ENCODE data around the gene REC114.
"Not testable (repeated sequence)": the region's sequence is repeated elsewhere in the genome, so short reads cannot be mapped to it uniquely, and the experiment has no call there.

REC114 gene

GRCh38 chr15:73449980-73450379, 7.0 kb downstream of the REC114 start:
- H3K27ac ChIP-seq (ENCODE audit: insufficient read depth, low read length, poor library complexity, severe bottlenecking); H3K4me3 ChIP-seq (ENCODE audit: insufficient read depth, low read depth, low read length, poor library complexity, severe bottlenecking); H3K36me3 ChIP-seq (ENCODE audit: control insufficient read depth, insufficient read depth, low read length); H3K4me1 ChIP-seq (ENCODE audit: control insufficient read depth, insufficient read depth, low read length, poor library complexity, severe bottlenecking); H3K27me3 ChIP-seq (replicated peaks; ENCODE audit: control insufficient read depth, insufficient read depth, low read length, poor library complexity, severe bottlenecking); H3K9me3 ChIP-seq (ENCODE audit: control insufficient read depth, low read length); DNase-seq: not testable (repeated sequence)

GRCh38 chr15:73454096-73454495, 11.1 kb downstream of the REC114 start:
- Histone ChIP-seq H3K27ac (ENCODE audit: insufficient read depth, low read length, poor library complexity, severe bottlenecking) (no peak overlapping the region), H3K36me3 (ENCODE audit: control insufficient read depth, insufficient read depth, low read length) (no peaks in the 10 kb centered on the region), H3K4me1 (ENCODE audit: control insufficient read depth, insufficient read depth, low read length, poor library complexity, severe bottlenecking) (no peaks in the 10 kb centered on the region), H3K9me3 (ENCODE audit: control insufficient read depth, low read length) (no peaks in the 10 kb centered on the region), H3K27me3 (replicated peaks; ENCODE audit: control insufficient read depth, insufficient read depth, low read length, poor library complexity, severe bottlenecking) (no peaks in the 10 kb centered on the region), H3K4me3 (ENCODE audit: insufficient read depth, low read depth, low read length, poor library complexity, severe bottlenecking) (no peak overlapping the region)
- DNase-seq: no peak

GRCh38 chr15:73455876-73456275, 12.9 kb downstream of the REC114 start:
- Histone ChIP-seq H3K36me3 (ENCODE audit: control insufficient read depth, insufficient read depth, low read length) (no peaks in the 10 kb centered on the region), H3K4me1 (ENCODE audit: control insufficient read depth, insufficient read depth, low read length, poor library complexity, severe bottlenecking) (no peaks in the 10 kb centered on the region), H3K27me3 (replicated peaks; ENCODE audit: control insufficient read depth, insufficient read depth, low read length, poor library complexity, severe bottlenecking) (no peaks in the 10 kb centered on the region), H3K27ac (ENCODE audit: insufficient read depth, low read length, poor library complexity, severe bottlenecking) (no peak overlapping the region), H3K4me3 (ENCODE audit: insufficient read depth, low read depth, low read length, poor library complexity, severe bottlenecking) (no peak overlapping the region), H3K9me3 (ENCODE audit: control insufficient read depth, low read length) (no peaks in the 10 kb centered on the region)
- no peak for DNase-seq

GRCh38 chr15:73457334-73457733, 14.4 kb downstream of the REC114 start:
- DNase-seq: no peak
- Histone ChIP-seq H3K9me3 (ENCODE audit: control insufficient read depth, low read length) (no peaks in the 10 kb centered on the region), H3K4me1 (ENCODE audit: control insufficient read depth, insufficient read depth, low read length, poor library complexity, severe bottlenecking) (no peaks in the 10 kb centered on the region), H3K27me3 (replicated peaks; ENCODE audit: control insufficient read depth, insufficient read depth, low read length, poor library complexity, severe bottlenecking) (no peaks in the 10 kb centered on the region), H3K4me3 (ENCODE audit: insufficient read depth, low read depth, low read length, poor library complexity, severe bottlenecking) (no peak overlapping the region), H3K27ac (ENCODE audit: insufficient read depth, low read length, poor library complexity, severe bottlenecking) (no peak overlapping the region), H3K36me3 (ENCODE audit: control insufficient read depth, insufficient read depth, low read length) (no peaks in the 10 kb centered on the region)

GRCh38 chr15:73460662-73461061, 17.7 kb downstream of the REC114 start:
- H3K36me3 ChIP-seq (ENCODE audit: control insufficient read depth, insufficient read depth, low read length): no peaks in the 10 kb centered on the region
- H3K4me3 ChIP-seq (ENCODE audit: insufficient read depth, low read depth, low read length, poor library complexity, severe bottlenecking): no peak overlapping the region
- no peak overlapping the region for H3K27ac ChIP-seq (ENCODE audit: insufficient read depth, low read length, poor library complexity, severe bottlenecking)
- DNase-seq: no peak
- H3K9me3 ChIP-seq (ENCODE audit: control insufficient read depth, low read length): no peaks in the 10 kb centered on the region
- H3K4me1 ChIP-seq (ENCODE audit: control insufficient read depth, insufficient read depth, low read length, poor library complexity, severe bottlenecking): no peaks in the 10 kb centered on the region
- H3K27me3 ChIP-seq (replicated peaks; ENCODE audit: control insufficient read depth, insufficient read depth, low read length, poor library complexity, severe bottlenecking): no peaks in the 10 kb centered on the region

- Histone ChIP-seq H3K27ac (ENCODE audit: insufficient read depth, low read length, poor library complexity, severe bottlenecking) (no peak overlapping the region), H3K4me1 (ENCODE audit: control insufficient read depth, insufficient read depth, low read length, poor library complexity, severe bottlenecking) (no peaks in the 10 kb centered on the region), H3K36me3 (ENCODE audit: control insufficient read depth, insufficient read depth, low read length) (no peaks in the 10 kb centered on the region), H3K9me3 (ENCODE audit: control insufficient read depth, low read length) (no peaks in the 10 kb centered on the region), H3K27me3 (replicated peaks; ENCODE audit: control insufficient read depth, insufficient read depth, low read length, poor library complexity, severe bottlenecking) (no peaks in the 10 kb centered on the region), H3K4me3 (ENCODE audit: insufficient read depth, low read depth, low read length, poor library complexity, severe bottlenecking) (no peak overlapping the region)
- no peak for DNase-seq
Measured at GRCh38 chr15:73464602-73465001, 21.6 kb downstream of the REC114 start.

GRCh38 chr15:73467758-73468157, 24.8 kb downstream of the REC114 start:
- H3K4me1 ChIP-seq (ENCODE audit: control insufficient read depth, insufficient read depth, low read length, poor library complexity, severe bottlenecking): no peaks in the 10 kb centered on the region
- DNase-seq: no peak
- H3K36me3 ChIP-seq (ENCODE audit: control insufficient read depth, insufficient read depth, low read length): no peaks in the 10 kb centered on the region

GRCh38 chr15:73474785-73475184, 31.8 kb downstream of the REC114 start:
- Histone ChIP-seq H3K27ac (ENCODE audit: insufficient read depth, low read length, poor library complexity, severe bottlenecking) (no peak overlapping the region), H3K27me3 (replicated peaks; ENCODE audit: control insufficient read depth, insufficient read depth, low read length, poor library complexity, severe bottlenecking) (no peaks in the 10 kb centered on the region), H3K4me3 (ENCODE audit: insufficient read depth, low read depth, low read length, poor library complexity, severe bottlenecking) (no peak overlapping the region), H3K9me3 (ENCODE audit: control insufficient read depth, low read length) (no peaks in the 10 kb centered on the region), H3K36me3 (ENCODE audit: control insufficient read depth, insufficient read depth, low read length) (no peaks in the 10 kb centered on the region), H3K4me1 (ENCODE audit: control insufficient read depth, insufficient read depth, low read length, poor library complexity, severe bottlenecking) (no peaks in the 10 kb centered on the region)
- no peak for DNase-seq

More at GRCh38 chr15:73467758-73468157, 24.8 kb downstream of the REC114 start:
- Histone ChIP-seq H3K4me3 (ENCODE audit: insufficient read depth, low read depth, low read length, poor library complexity, severe bottlenecking) (no peak overlapping the region), H3K9me3 (ENCODE audit: control insufficient read depth, low read length) (no peaks in the 10 kb centered on the region), H3K27ac (ENCODE audit: insufficient read depth, low read length, poor library complexity, severe bottlenecking) (no peak overlapping the region), H3K27me3 (replicated peaks; ENCODE audit: control insufficient read depth, insufficient read depth, low read length, poor library complexity, severe bottlenecking) (no peaks in the 10 kb centered on the region)

GRCh38 chr15:73476704-73477216, 33.8 kb downstream of the REC114 start:
- no peaks in the 10 kb centered on the region for H3K27me3 ChIP-seq (replicated peaks; ENCODE audit: control insufficient read depth, insufficient read depth, low read length, poor library complexity, severe bottlenecking)
- no peak for DNase-seq
- no peak overlapping the region for H3K4me3 ChIP-seq (ENCODE audit: insufficient read depth, low read depth, low read length, poor library complexity, severe bottlenecking)
- H3K9me3 ChIP-seq (ENCODE audit: control insufficient read depth, low read length): no peaks in the 10 kb centered on the region
- H3K4me1 ChIP-seq (ENCODE audit: control insufficient read depth, insufficient read depth, low read length, poor library complexity, severe bottlenecking): no peaks in the 10 kb centered on the region
- H3K27ac ChIP-seq (ENCODE audit: insufficient read depth, low read length, poor library complexity, severe bottlenecking): no peak overlapping the region
- no peaks in the 10 kb centered on the region for H3K36me3 ChIP-seq (ENCODE audit: control insufficient read depth, insufficient read depth, low read length)

GRCh38 chr15:73480050-73480449, 37.1 kb downstream of the REC114 start:
- Histone ChIP-seq H3K27ac (ENCODE audit: insufficient read depth, low read length, poor library complexity, severe bottlenecking) (no peak overlapping the region), H3K9me3 (ENCODE audit: control insufficient read depth, low read length) (no peaks in the 10 kb centered on the region), H3K4me3 (ENCODE audit: insufficient read depth, low read depth, low read length, poor library complexity, severe bottlenecking) (no peak overlapping the region)

GRCh38 chr15:73482166-73482565, 39.2 kb downstream of the REC114 start:
- no peak overlapping the region for H3K4me3 ChIP-seq (ENCODE audit: insufficient read depth, low read depth, low read length, poor library complexity, severe bottlenecking)
- no peak overlapping the region for H3K27ac ChIP-seq (ENCODE audit: insufficient read depth, low read length, poor library complexity, severe bottlenecking)
- no peak for DNase-seq
- H3K36me3 ChIP-seq (ENCODE audit: control insufficient read depth, insufficient read depth, low read length): no peaks in the 10 kb centered on the region
- no peaks in the 10 kb centered on the region for H3K9me3 ChIP-seq (ENCODE audit: control insufficient read depth, low read length)
- no peaks in the 10 kb centered on the region for H3K27me3 ChIP-seq (replicated peaks; ENCODE audit: control insufficient read depth, insufficient read depth, low read length, poor library complexity, severe bottlenecking)
- no peaks in the 10 kb centered on the region for H3K4me1 ChIP-seq (ENCODE audit: control insufficient read depth, insufficient read depth, low read length, poor library complexity, severe bottlenecking)

More at GRCh38 chr15:73480050-73480449, 37.1 kb downstream of the REC114 start:
- H3K4me1 ChIP-seq (ENCODE audit: control insufficient read depth, insufficient read depth, low read length, poor library complexity, severe bottlenecking): no peaks in the 10 kb centered on the region
- no peak for DNase-seq
- H3K27me3 ChIP-seq (replicated peaks; ENCODE audit: control insufficient read depth, insufficient read depth, low read length, poor library complexity, severe bottlenecking): no peaks in the 10 kb centered on the region
- H3K36me3 ChIP-seq (ENCODE audit: control insufficient read depth, insufficient read depth, low read length): no peaks in the 10 kb centered on the region

All from effector memory CD4-positive, alpha-beta T cell (primary cell).